Measurements from ENCODE around the gene AGBL4. TPM values are rescaled to one million over a fixed set of nuclear protein-coding genes. Genes with fewer than 3 reads are reported as not detected.

AGBL4 gene
- total and polyA plus RNA-seq, 8 donors: 0.32 to 1.3 (median 0.87) TPM

- no peak for ATAC-seq
- intact Hi-C loops (cut with DNase I): no loop called here
- H3K36me3 ChIP-seq: no peaks in the 10 kb centered on the region
Observed at GRCh38 chr1:49136738-49137251, 887.0 kb downstream of the AGBL4 start.

GRCh38 chr1:49125746-49126145 is 898.0 kb downstream of the AGBL4 start:
- peaks cover 0 to 10% of the 10 kb centered on the region in 2 donors for H3K9me3 ChIP-seq
- H3K4me1 ChIP-seq: no peaks in the 10 kb centered on the region
- intact Hi-C loops (cut with DNase I): no loop called here
- H3K27me3 ChIP-seq: no peaks in the 10 kb centered on the region
- ATAC-seq (no peak), DNase-seq (no peak)
- no peak overlapping the region for H3K27ac ChIP-seq
- no peak for TF ChIP-seq CTCF (IDR thresholded peaks at IDR 0.05)
- H3K4me3 ChIP-seq: no peak overlapping the region
- no peaks in the 10 kb centered on the region for H3K36me3 ChIP-seq

More at GRCh38 chr1:49136738-49137251, 887.0 kb downstream of the AGBL4 start:
- Histone ChIP-seq H3K9me3 (peaks cover 0 to 37% of the 10 kb centered on the region in 2 donors), H3K27me3 (no peaks in the 10 kb centered on the region), H3K4me1 (no peaks in the 10 kb centered on the region), H3K4me3 (no peak overlapping the region), H3K27ac (no peak overlapping the region)
- no peak for TF ChIP-seq CTCF (IDR thresholded peaks at IDR 0.05)
- DNase-seq: no peak

GRCh38 chr1:49111931-49112330 is 911.8 kb downstream of the AGBL4 start:
- DNase-seq (no peak), ATAC-seq (no peak)

GRCh38 chr1:49106445-49106844 is 917.3 kb downstream of the AGBL4 start:
- Histone ChIP-seq H3K4me3 (no peak overlapping the region), H3K27me3 (no peaks in the 10 kb centered on the region), H3K9me3 (no peaks in the 10 kb centered on the region), H3K4me1 (no peaks in the 10 kb centered on the region), H3K27ac (no peak overlapping the region), H3K36me3 (no peaks in the 10 kb centered on the region)
- ATAC-seq: no peak
- no peak for DNase-seq
- TF ChIP-seq CTCF (IDR thresholded peaks at IDR 0.05): no peak
- intact Hi-C loops (cut with DNase I): no loop called here

More at GRCh38 chr1:49111931-49112330, 911.8 kb downstream of the AGBL4 start:
- H3K27ac ChIP-seq: no peak overlapping the region
- H3K4me3 ChIP-seq: no peak overlapping the region
- intact Hi-C loops (cut with DNase I): no loop called here
- no peaks in the 10 kb centered on the region for H3K4me1 ChIP-seq
- no peak for TF ChIP-seq CTCF (IDR thresholded peaks at IDR 0.05)
- peaks cover 0 to 20% of the 10 kb centered on the region in 2 donors for H3K9me3 ChIP-seq
- H3K27me3 ChIP-seq: no peaks in the 10 kb centered on the region
- H3K36me3 ChIP-seq: no peaks in the 10 kb centered on the region

GRCh38 chr1:49104575-49104974 is 919.2 kb downstream of the AGBL4 start:
- DNase-seq (peak in 1 of 4 donors; percentile 7), ATAC-seq (no peak)
- no peak overlapping the region for H3K27ac ChIP-seq
- no peaks in the 10 kb centered on the region for H3K27me3 ChIP-seq
- intact Hi-C loops (cut with DNase I): no loop called here
- H3K9me3 ChIP-seq: no peaks in the 10 kb centered on the region
- no peak overlapping the region for H3K4me3 ChIP-seq
- no peak for TF ChIP-seq CTCF (IDR thresholded peaks at IDR 0.05)
- H3K36me3 ChIP-seq: no peaks in the 10 kb centered on the region
- no peaks in the 10 kb centered on the region for H3K4me1 ChIP-seq
